Neural cell (in vitro differentiated cells): ENCODE measurements around the gene SLC36A4. TPM values are rescaled to one million over a fixed set of nuclear protein-coding genes. Genes with fewer than 3 reads are reported as not detected.

Experiments
- H2AFZ ChIP-seq: fragments of 200-600, 300-800 bp; sonication (generic), shearing (Covaris generic); 2 replicates; pipeline ENCODE4 v1.6.0; 2014; ENCODE audit warnings: low read depth, mild to moderate bottlenecking, antibody characterized with exemption, low read length, moderate library complexity
- H3F3A ChIP-seq: fragments of 200-600 bp; shearing (Covaris generic); 2 replicates; pipeline ENCODE4 v1.6.1; 2016; ENCODE audit warnings: mild to moderate bottlenecking, moderate library complexity, mixed read lengths, antibody characterized with exemption, low read length; ENCODE audit not compliant: insufficient read depth, poor library complexity, severe bottlenecking
- H3K27ac ChIP-seq: fragments of 200-600, 300-800 bp; sonication (generic), shearing (Covaris generic); 2 replicates; pipeline ENCODE4 v1.5.1; 2014; ENCODE audit warnings: mild to moderate bottlenecking, low read length, moderate library complexity
- H3K27me3 ChIP-seq: fragments of 300-800, 200-600 bp; sonication (generic), shearing (Covaris generic); 2 replicates; pipeline ENCODE4 v1.6.0; 2014; ENCODE audit warnings: mild to moderate bottlenecking, low read depth, low read length, moderate library complexity; ENCODE audit not compliant: insufficient read depth
- H3K36me3 ChIP-seq: fragments of 300-800, 200-600 bp; sonication (generic), shearing (Covaris generic); 2 replicates; pipeline ENCODE4 v1.5.1; 2014; ENCODE audit warnings: mild to moderate bottlenecking, antibody characterized with exemption, low read length, moderate library complexity; ENCODE audit not compliant: insufficient read depth
- H3K4me2 ChIP-seq: fragments of 300-800, 200-600 bp; sonication (generic), shearing (Covaris generic); 2 replicates; pipeline ENCODE4 v1.6.0; 2014; ENCODE audit warnings: mild to moderate bottlenecking, low read length
- H3K4me3 ChIP-seq: fragments of 300-800, 200-600 bp; sonication (generic), shearing (Covaris generic); 2 replicates; pipeline ENCODE4 v1.5.1; 2014; ENCODE audit warnings: mild to moderate bottlenecking, low read length, moderate library complexity
- H3K79me2 ChIP-seq: fragments of 200-600 bp; shearing (Covaris generic); replicated peaks from 2 replicates; pipeline ENCODE4 v1.6.0; 2014; ENCODE audit warnings: mild to moderate bottlenecking, low read length, moderate library complexity; ENCODE audit not compliant: insufficient read depth
- H3K9ac ChIP-seq: fragments of 300-800, 200-600 bp; sonication (generic), shearing (Covaris generic); 2 replicates; pipeline ENCODE4 v1.6.1; 2016; ENCODE audit warnings: mild to moderate bottlenecking, low read length, mixed read lengths
- H3K9me2 ChIP-seq: fragments of 200-600 bp; shearing (Covaris generic); 2 replicates; pipeline ENCODE4 v1.6.1; 2016; ENCODE audit warnings: mild to moderate bottlenecking, low read length, mixed read lengths; ENCODE audit not compliant: insufficient read depth
- H3K9me3 ChIP-seq: fragments of 200-600, 300-800 bp; sonication (generic), shearing (Covaris generic); 2 replicates; pipeline ENCODE4 v1.6.1; 2016; ENCODE audit warnings: mild to moderate bottlenecking, mixed run types, low read length, moderate library complexity, mixed read lengths
- H4K20me1 ChIP-seq: fragments of 200-600 bp; shearing (Covaris generic); 2 replicates; pipeline ENCODE4 v1.6.1; 2016; ENCODE audit warnings: mild to moderate bottlenecking, mixed run types; ENCODE audit not compliant: insufficient read depth
- EP300 ChIP-seq: fragments of 450-650 bp; conservative IDR thresholded peaks from 2 replicates; pipeline ENCODE4 v1.6.1; 2014; ENCODE audit warnings: antibody characterized with exemption, mild to moderate bottlenecking, moderate library complexity; ENCODE audit not compliant: poor library complexity, severe bottlenecking
- EZH2 ChIP-seq: fragments of 200-600, 300-800 bp; shearing (Covaris generic), sonication (generic); IDR thresholded peaks from 2 replicates; pipeline ENCODE4 v1.6.1; 2014; ENCODE audit warnings: antibody characterized with exemption, low read length, borderline replicate concordance, mild to moderate bottlenecking; ENCODE audit not compliant: insufficient read depth, poor library complexity, severe bottlenecking
- MXI1 ChIP-seq: fragments of 450-650 bp; conservative IDR thresholded peaks from 2 replicates; pipeline ENCODE4 v1.6.1; 2014; ENCODE audit warnings: antibody characterized with exemption, mild to moderate bottlenecking; ENCODE audit not compliant: poor library complexity, severe bottlenecking
- POLR2AphosphoS5 ChIP-seq: IDR thresholded peaks from 2 replicates; pipeline ENCODE4 v1.6.1; 2012
- RAD21 ChIP-seq: fragments of 450-650 bp; conservative IDR thresholded peaks from 2 replicates; pipeline ENCODE4 v1.6.1; 2014; ENCODE audit warnings: antibody characterized with exemption, mild to moderate bottlenecking, moderate library complexity
- REST ChIP-seq: IDR thresholded peaks from 2 replicates; pipeline ENCODE4 v1.6.1; 2012; ENCODE audit warnings: borderline replicate concordance
- SMC3 ChIP-seq: fragments of 450-650 bp; conservative IDR thresholded peaks from 2 replicates; pipeline ENCODE4 v1.6.1; 2014; ENCODE audit warnings: antibody characterized with exemption, mild to moderate bottlenecking, moderate library complexity; ENCODE audit not compliant: poor library complexity
- TAF1 ChIP-seq: IDR thresholded peaks from 2 replicates; pipeline ENCODE4 v1.6.1; 2012; ENCODE audit warnings: low read depth
- polyA plus RNA-seq: library from polyadenylated mRNA; depleted of rRNA; stranded (reverse); fragments of >200 nt; gene quantifications from 2 replicates; pipeline ENCODE4 v1.2.3, GENCODE V29; 2014
- TF ChIP-seq, protein P1 (sequence below): fragments of 450-650 bp; IDR thresholded peaks from 2 replicates; pipeline ENCODE4 v1.5.1; 2014; ENCODE audit warnings: antibody characterized with exemption, mild to moderate bottlenecking, moderate library complexity; ENCODE audit not compliant: poor library complexity, severe bottlenecking

Gene SLC36A4
- polyA plus RNA-seq, 1 donor from 2014 or later: 34.9 TPM

DNA sequence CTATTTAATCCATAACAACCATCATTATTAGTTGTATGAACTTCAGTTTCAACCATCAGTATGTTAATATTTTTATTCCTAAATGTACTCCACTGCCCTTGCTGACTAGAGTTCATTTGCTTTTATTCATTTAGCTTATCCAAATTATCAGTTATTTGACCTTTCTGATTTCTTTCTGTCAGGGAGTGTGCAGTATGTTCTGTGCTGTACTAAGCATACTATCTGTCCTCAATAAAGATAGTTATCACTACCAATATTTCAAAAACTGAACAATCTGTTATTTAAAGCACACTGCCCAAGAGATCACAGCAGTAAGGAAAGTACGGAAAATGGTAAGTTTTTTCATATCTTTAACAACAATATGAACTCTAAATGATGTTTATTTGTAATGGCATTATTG is 8.3 kb downstream of the SLC36A4 start:
- no peak overlapping the region for H2AFZ ChIP-seq
- no peaks in the 10 kb centered on the region for H3K9me2 ChIP-seq
- no peaks in the 10 kb centered on the region for H3K9me3 ChIP-seq
- H3K27ac ChIP-seq: no peak overlapping the region
- H3F3A ChIP-seq: no peaks in the 10 kb centered on the region
- no peaks in the 10 kb centered on the region for H4K20me1 ChIP-seq
- no peak overlapping the region for H3K9ac ChIP-seq
- H3K27me3 ChIP-seq: no peaks in the 10 kb centered on the region
- peaks cover 70% of the 10 kb centered on the region for H3K79me2 ChIP-seq
- no peak overlapping the region for H3K4me3 ChIP-seq
- no peak overlapping the region for H3K4me2 ChIP-seq
- TF ChIP-seq MXI1: no peak
- H3K36me3 ChIP-seq: no peaks in the 10 kb centered on the region

- no peak overlapping the region for H2AFZ ChIP-seq
- H3K9me3 ChIP-seq: no peaks in the 10 kb centered on the region
- H3K27ac ChIP-seq: no peak overlapping the region
- H3K9me2 ChIP-seq: no peaks in the 10 kb centered on the region
- H3F3A ChIP-seq: no peaks in the 10 kb centered on the region
- no peak overlapping the region for H3K9ac ChIP-seq
- H3K4me2 ChIP-seq: no peak overlapping the region
- no peaks in the 10 kb centered on the region for H3K36me3 ChIP-seq
- H3K79me2 ChIP-seq: peaks cover 63% of the 10 kb centered on the region
- no peak overlapping the region for H3K4me3 ChIP-seq
- no peak for TF ChIP-seq EP300
- TF ChIP-seq EZH2: no peak
- TF ChIP-seq REST: no peak
- no peak for TF ChIP-seq RAD21
- no peak for TF ChIP-seq SMC3
- TF ChIP-seq, protein P1, sequence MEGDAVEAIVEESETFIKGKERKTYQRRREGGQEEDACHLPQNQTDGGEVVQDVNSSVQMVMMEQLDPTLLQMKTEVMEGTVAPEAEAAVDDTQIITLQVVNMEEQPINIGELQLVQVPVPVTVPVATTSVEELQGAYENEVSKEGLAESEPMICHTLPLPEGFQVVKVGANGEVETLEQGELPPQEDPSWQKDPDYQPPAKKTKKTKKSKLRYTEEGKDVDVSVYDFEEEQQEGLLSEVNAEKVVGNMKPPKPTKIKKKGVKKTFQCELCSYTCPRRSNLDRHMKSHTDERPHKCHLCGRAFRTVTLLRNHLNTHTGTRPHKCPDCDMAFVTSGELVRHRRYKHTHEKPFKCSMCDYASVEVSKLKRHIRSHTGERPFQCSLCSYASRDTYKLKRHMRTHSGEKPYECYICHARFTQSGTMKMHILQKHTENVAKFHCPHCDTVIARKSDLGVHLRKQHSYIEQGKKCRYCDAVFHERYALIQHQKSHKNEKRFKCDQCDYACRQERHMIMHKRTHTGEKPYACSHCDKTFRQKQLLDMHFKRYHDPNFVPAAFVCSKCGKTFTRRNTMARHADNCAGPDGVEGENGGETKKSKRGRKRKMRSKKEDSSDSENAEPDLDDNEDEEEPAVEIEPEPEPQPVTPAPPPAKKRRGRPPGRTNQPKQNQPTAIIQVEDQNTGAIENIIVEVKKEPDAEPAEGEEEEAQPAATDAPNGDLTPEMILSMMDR: no peak
- TF ChIP-seq MXI1: no peak
- TF ChIP-seq POLR2AphosphoS5: no peak
- TF ChIP-seq TAF1: no peak
- no peaks in the 10 kb centered on the region for H4K20me1 ChIP-seq
- H3K27me3 ChIP-seq: no peaks in the 10 kb centered on the region
Measured at GRCh38 chr11:93188726-93189125, 9.1 kb downstream of the SLC36A4 start.

GRCh38 chr11:93187290-93187689 is 10.5 kb downstream of the SLC36A4 start:
- Histone ChIP-seq H3K4me3 (no peak overlapping the region), H3K79me2 (peaks cover 54% of the 10 kb centered on the region), H3F3A (no peaks in the 10 kb centered on the region), H3K9me3 (no peaks in the 10 kb centered on the region), H3K4me2 (no peak overlapping the region), H3K9ac (no peak overlapping the region), H2AFZ (no peak overlapping the region), H3K9me2 (no peaks in the 10 kb centered on the region), H4K20me1 (no peaks in the 10 kb centered on the region), H3K27ac (no peak overlapping the region), H3K36me3 (peaks cover 6% of the 10 kb centered on the region), H3K27me3 (no peaks in the 10 kb centered on the region)
- TF ChIP-seq, protein P1: no peak
- TF ChIP-seq EP300 (no peak), REST (no peak)
